HG03575 (cell line): ENCODE measurements around the gene GARNL3.

ENCODE experiments used
- ATAC-seq: cut with Tn5 transposase; IDR thresholded peaks from one replicate; pipeline ENCODE4 v1.9.1; 2021; ENCODE audit not compliant: unreplicated experiment, insufficient number of reproducible peaks, low FRiP score; ENCODE audit errors: extremely low read depth

Gene GARNL3

DNA sequence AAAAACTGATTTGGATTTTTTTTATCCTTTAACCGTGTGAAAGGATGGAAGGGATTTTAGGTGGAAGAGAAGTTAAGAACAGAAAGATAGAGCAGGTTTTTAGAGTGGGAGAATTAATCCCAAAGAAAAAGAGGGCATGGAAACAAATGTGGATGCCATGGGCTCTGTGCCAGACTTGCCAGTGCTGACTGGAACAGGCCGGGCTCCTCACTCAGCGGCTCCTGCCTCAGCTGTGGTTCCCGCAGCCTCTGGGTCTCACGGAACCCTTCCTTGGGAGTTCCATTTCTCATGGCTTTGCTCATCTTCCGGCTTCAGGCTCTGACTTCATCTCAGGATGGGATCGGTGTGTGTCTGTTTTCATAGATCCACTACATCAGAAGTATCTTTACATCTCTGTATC is 102.0 kb downstream of the GARNL3 start:
- no peak for ATAC-seq

- ATAC-seq, result no peak
These were observed 104.4 kb downstream of the GARNL3 start for GRCh38 chr9:127368852-127369402.

- ATAC-seq, result no peak
These were observed 104.9 kb downstream of the GARNL3 start for GRCh38 chr9:127369428-127369827.

DNA sequence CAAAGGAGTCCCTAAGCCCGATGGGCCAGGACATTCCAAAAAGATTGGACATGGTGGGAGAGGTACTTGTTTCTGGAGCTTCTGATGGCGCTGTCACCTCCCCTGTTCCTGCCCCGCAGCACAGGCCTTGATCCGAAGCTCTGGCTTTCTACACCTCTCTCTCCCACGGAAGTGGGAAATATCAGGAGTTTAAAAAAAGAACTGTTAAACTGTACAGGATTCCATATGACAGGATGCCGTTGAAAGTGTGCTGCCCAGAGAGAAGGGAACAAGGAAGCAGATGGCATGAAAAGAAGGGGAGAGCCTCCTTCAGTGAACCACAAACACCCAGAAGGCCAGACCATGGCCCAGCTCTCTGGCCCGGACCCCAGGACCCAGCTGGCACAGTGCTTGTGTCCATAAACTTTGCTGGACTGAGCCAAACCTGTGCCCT is 105.6 kb downstream of the GARNL3 start:
- ATAC-seq, result no peak

- ATAC-seq, result no peak
These were observed 106.4 kb downstream of the GARNL3 start for GRCh38 chr9:127370672-127371648.

DNA sequence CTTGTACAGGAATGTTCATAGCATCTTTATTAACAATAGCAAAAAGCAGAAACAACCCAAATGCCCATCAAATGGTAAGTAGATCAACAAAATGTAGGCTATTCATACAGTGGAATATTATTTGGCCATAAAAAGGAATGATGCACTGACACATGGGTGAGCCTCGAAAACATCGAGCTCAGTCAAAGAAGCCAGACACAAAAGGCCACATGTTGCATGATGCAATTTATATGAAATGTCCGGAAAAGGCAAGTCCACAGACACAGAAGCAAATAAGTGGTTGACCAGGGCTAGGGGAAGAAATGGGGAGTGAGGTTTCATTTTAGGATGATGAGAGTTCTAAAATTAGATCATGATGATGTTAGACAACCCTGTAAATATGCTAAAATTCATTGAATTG is 115.9 kb downstream of the GARNL3 start:
- ATAC-seq, result no peak

DNA sequence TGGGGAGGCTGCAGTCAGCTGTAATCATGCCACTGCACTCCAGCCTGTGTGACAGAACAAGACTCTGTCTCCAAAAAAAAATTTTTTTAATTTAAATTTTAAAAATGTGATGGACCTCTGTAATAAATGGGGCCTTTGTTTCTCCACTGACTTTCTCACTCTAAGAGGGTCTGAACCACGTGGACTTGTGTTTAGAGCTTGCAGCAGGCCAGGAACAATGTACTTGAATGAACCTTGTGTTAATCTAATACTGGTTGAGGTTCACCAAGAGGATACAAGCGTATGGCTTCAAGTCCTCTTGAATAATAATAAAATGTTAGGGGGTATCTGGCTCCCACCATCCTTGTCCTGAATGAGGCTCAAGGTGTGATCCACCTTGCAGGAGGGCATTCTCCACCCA is 118.0 kb downstream of the GARNL3 start:
- no peak for ATAC-seq

DNA sequence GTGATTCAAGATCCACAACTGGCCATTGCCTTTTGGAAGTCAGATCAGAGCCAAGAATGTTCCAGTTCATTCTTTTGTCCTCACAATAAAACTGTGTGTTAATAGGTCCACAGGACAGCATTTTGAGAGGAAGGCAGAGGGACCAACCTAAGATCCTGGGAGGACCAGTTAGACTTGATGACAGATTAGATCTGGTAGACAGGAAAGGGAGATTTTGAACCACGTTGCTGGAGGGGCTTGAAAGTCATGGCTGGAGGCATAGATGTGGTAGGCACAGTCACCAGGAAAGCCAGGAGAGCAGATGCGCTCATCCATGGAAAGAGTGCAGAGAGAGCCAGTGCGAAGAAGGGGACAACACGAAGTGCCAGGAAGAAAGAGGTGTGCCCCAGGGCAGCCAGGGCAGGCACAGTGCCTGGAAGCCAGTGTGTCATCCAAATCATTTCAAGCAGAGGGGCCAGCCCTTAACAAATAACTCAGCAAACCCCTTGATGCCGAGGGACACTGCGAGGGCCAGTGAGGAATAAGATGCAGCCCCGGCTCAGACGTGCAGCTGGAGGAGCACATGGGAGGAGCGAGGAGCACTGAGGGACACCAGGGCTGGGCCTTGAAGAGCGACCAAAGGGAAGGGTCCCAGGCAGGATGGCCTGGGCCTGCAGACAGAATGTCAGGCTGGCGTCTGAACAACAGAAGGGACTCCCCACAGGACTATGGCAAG is 119.6 kb downstream of the GARNL3 start:
- ATAC-seq, result no peak

DNA sequence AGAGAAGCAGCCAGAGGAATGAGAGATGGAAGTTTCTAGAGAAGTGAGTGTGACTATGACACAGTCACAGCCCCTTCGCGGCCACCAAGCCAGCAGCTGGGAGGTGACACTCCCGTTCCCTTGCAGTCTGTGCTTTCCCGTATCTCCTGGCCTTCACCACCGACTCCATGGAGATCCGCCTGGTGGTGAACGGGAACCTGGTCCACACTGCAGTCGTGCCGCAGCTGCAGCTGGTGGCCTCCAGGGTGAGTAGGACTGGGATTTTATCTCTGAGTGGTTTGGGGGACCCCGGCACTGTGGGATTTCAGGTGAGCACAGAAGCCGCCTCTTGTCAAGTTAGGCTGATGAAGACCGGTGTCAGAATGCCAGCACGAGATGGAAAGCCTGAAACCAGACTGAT is 120.3 kb downstream of the GARNL3 start:
- no peak for ATAC-seq

DNA sequence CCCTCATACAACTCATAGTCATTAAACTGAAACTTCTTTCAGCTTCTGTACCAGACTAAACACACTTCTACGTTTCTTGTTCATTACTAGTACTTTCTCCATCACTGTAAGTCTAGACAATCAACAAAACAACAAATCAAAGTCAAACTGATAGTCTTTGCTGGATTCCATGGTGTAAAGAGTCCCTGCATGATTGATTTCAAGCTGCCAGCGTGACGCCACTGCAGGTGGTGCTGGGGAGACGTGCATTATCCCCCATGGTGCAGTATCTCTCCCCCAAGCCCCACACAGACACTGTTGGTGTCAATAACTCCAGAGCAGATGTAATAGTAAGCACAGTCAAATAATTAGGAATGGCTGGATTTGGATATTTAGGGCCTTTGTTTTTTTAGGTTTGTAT is 121.7 kb downstream of the GARNL3 start:
- no peak for ATAC-seq

- no peak for ATAC-seq
These were observed 122.4 kb downstream of the GARNL3 start for GRCh38 chr9:127386981-127387380.

DNA sequence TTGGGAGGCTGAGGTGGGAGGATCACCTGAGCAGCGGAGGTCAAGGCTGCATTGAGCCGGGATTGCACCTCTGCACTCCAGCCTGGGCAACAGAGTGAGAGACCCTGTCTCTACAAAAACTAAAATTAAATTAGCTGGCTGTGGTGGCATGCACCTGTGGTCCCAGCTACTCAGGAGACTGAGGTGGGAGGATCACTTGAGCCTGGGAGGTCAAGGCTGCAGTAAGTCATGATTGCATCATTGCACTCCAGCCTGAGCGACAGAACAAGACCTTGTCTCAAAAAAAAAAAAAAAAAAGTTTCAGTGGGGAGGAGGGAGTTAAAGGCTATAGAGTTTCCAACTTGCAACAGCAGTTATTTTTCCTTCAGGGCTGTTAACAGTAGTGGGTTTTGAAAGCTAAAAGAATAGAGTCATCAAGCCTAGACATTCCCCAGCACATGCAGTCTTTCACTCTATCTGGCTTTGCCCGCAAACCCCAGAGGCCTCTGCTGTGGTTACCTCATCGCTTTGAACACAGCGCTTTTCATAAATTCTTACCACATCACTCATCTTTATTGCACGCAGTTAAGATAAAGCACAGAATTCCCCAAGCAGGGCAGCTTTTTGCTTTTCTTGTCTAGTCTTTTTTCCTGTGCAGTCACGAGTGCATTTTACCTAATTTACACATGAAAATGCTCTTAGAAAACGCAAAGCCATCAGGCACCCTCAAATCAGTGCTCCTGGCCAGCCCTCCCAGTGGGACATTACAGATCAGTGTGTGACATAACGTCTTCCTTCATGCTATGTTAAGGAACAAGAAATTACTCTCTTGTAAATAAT is 123.7 kb downstream of the GARNL3 start:
- ATAC-seq, result peak; percentile 82

DNA sequence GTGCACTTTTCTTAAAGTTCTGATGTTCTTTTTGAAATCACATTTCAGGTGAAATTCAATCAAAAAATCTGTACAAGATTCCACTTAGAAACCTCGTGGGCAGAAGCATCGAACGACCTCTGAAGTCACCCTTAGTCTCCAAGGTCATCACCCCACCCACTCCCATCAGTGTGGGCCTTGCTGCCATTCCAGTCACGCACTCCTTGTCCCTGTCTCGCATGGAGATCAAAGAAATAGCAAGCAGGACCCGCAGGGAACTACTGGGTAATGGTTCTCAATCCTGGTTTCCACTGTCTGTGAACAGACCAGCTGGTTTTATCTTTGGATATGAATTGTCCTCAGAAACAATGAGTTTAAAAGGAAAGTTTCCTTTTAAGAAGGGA is 124.3 kb downstream of the GARNL3 start:
- no peak for ATAC-seq

DNA sequence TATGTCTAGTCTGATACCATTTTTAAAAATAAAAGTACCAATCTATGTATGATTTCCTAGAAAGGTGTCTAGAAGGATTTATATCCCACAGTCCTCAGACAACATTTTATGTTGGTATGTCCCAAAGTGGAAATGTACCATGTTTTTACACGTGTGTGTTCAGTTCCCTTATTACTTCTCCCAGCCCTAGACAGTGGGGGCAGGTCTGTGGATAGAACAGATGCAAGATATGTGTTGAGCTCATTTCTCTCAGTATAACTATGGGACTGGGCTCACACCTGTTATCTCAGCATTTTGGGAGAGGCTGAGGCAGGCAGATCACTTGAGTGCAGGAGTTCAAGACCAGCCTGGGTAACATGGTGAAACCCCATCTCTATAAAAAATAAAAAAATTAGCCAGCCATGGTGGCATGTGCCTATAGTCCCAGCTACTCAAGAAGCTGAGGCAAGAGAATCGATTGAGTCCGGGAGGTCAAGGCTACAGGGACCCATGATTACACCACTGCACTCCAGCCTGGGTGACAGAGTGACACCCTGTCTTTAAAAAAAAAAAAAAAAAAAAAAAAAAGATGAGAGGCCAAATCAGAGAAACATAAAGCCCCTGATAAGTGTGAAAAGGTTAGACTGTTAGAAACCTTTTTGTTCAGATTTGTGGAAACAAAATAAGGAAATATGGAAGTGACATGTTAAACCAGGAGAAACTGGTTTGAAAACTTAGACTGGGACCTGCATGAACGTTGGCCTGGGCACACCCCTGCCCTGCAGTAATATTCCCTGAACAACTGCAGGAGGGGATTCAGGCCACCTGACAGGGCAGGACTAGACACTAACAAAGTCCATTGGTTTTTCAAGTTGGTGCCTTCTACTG is 125.0 kb downstream of the GARNL3 start:
- no peak for ATAC-seq

DNA sequence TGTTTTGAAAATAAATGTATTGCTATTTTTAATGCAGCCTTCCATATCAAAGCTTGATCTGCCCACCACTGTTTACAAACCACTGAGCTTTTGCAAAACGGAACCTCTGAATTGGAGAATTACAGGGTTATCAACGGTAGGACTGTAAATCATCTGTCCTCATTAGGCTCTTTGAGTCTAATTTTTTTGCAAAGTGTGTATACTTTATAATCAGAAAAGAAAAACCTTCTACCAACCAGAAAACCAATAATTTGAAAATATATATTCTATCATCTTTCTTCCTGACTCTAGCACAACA is 125.6 kb downstream of the GARNL3 start:
- no peak for ATAC-seq

DNA sequence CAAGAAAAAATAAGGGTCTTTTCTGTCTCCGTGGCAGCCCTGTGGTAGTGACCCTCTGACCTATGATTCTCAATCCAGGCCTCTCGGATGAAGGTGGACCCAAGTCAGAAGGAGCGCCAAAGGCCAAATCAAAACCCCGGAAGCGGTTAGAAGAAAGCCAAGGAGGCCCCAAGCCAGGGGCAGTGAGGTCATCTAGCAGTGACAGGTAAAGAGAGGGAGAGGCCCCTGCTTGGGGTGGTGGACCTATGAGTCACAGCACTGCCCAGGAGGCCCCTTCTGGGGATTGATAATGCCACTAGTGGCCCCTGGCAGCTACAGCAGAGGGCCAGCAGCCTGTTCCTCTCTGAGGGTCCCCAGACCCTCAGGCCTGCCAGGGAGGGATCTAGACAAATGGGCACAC is 126.0 kb downstream of the GARNL3 start:
- ATAC-seq, result no peak

DNA sequence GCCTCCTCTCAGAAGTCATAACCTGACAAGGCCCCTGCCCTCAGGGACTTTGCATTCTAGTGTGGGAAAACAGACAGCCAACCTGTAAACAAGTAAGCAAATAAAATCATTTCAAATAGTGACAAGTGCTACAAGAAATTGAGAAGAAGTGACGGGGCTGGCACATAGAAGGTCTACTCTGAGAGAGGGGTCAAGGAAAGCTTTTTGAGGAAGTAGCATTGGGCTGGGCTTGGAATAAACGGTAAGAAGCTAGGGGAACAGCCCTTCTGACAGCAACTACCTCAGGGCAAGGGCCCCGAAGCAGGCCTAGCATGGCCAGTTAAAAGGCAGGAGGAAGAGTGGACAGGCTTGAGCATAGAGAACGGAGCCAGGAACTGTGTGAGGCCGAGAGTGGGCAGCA is 127.6 kb downstream of the GARNL3 start:
- ATAC-seq, result no peak

GRCh38 chr9:127392976-127393375 is 128.4 kb downstream of the GARNL3 start:
- ATAC-seq, result no peak
